GM12878 (cell line): ENCODE measurements around the gene WHRN. TPM values are rescaled to one million over a fixed set of nuclear protein-coding genes. Genes with fewer than 3 reads are reported as not detected.

Experiments used
- ATAC-seq: fragments of 200-7000 bp; cut with Tn5 transposase; 3 replicates; pipeline ENCODE4 v1.9.1; 2020; ENCODE audit warnings: mild to moderate bottlenecking, moderate library complexity
- BruUV-seq: library from RNA; stranded (reverse); fragments of 400-500 nt; replicated peaks from 2 replicates; lab custom pipeline; 2021; lab: Mats Ljungman, UMichigan
- CTCF ChIA-PET: fragments of 300-600 bp; sonication (Branson Sonifier 250); formaldehyde crosslinking; extraction: SDS; loops from one replicate; lab custom pipeline; 2021; ENCODE audit warnings: inconsistent platforms; lab: Yijun Ruan, JAX
- POLR2A ChIA-PET: fragments of 350-600 bp; formaldehyde crosslinking; extraction: SDS; loops from one replicate; lab custom pipeline; 2021; ENCODE audit warnings: inconsistent platforms; lab: Charles Lee
- RAD21 ChIA-PET: fragments of 300-600 bp; sonication (Branson Sonifier 250); formaldehyde crosslinking; loops from one replicate; lab custom pipeline; 2023; ENCODE audit warnings: antibody characterized with exemption; ENCODE audit not compliant: unreplicated experiment; lab: Charles Lee
- SMC1A ChIA-PET: fragments of 300-600 bp; sonication (Branson Sonifier 250); formaldehyde crosslinking; loops from one replicate; lab custom pipeline; 2023; ENCODE audit not compliant: unreplicated experiment, uncharacterized antibody; lab: Charles Lee
- DNase-seq: peaks from one replicate; pipeline ENCODE4 v3.0.0-alpha.2; 2011; ENCODE audit warnings: low read depth, low spot score
- FAIRE-seq: peaks from 3 replicates; lab custom pipeline; 2011; peaks lifted over from hg19 to GRCh38; lab: Jason Lieb, UNC
- H2AFZ ChIP-seq: 2 replicates; pipeline ENCODE4 v1.6.0; 2011; ENCODE audit warnings: low read depth, low read length, control low read depth; ENCODE audit not compliant: control insufficient read depth
- H3K27ac ChIP-seq: 2 replicates; pipeline ENCODE4 v1.5.1; 2011; ENCODE audit warnings: control low read depth; ENCODE audit not compliant: control insufficient read depth, insufficient read depth
- H3K27me3 ChIP-seq, 2 experiments: replicated peaks in 1 of 2; 2 replicates each; pipeline versions ENCODE4 v1.6.0 to v1.6.1; 2011; ENCODE audit warnings: low read length in 1 of 2; ENCODE audit not compliant: control insufficient read depth in 2 of 2, insufficient read depth in 2 of 2
- H3K36me3 ChIP-seq, 2 experiments: 2 replicates each; pipeline ENCODE4 v1.5.1; 2011; ENCODE audit warnings: low read length in 1 of 2; ENCODE audit not compliant: control insufficient read depth in 2 of 2, insufficient read depth in 2 of 2
- H3K4me1 ChIP-seq: 2 replicates; pipeline ENCODE4 v1.6.1; 2011; ENCODE audit warnings: mild to moderate bottlenecking, low read length, moderate library complexity, mixed read lengths; ENCODE audit not compliant: control insufficient read depth, insufficient read depth
- H3K4me2 ChIP-seq: 2 replicates; pipeline ENCODE4 v1.6.0; 2011; ENCODE audit warnings: control low read depth; ENCODE audit not compliant: control insufficient read depth, insufficient read depth
- H3K4me3 ChIP-seq: fragments of 200-600 bp; sonication (generic); 2 replicates; pipeline ENCODE4 v1.5.1; 2016
- H3K79me2 ChIP-seq: 2 replicates; pipeline ENCODE4 v1.6.0; 2011; ENCODE audit warnings: low read length; ENCODE audit not compliant: control insufficient read depth, insufficient read depth
- H3K9ac ChIP-seq: 2 replicates; pipeline ENCODE4 v1.8.0; 2011; ENCODE audit warnings: low read length, control low read depth, mixed read lengths; ENCODE audit not compliant: control insufficient read depth, insufficient read depth
- H3K9me3 ChIP-seq: replicated peaks from 3 replicates; pipeline ENCODE4 v1.5.1; 2011; ENCODE audit warnings: mild to moderate bottlenecking, low read length; ENCODE audit not compliant: control insufficient read depth, insufficient read depth
- H4K20me1 ChIP-seq: 2 replicates; pipeline ENCODE4 v1.6.0; 2011; ENCODE audit not compliant: control insufficient read depth, insufficient read depth
- ASH2L ChIP-seq: fragments of 300-600, 200-600 bp; sonication (generic); IDR thresholded peaks from 2 replicates; pipeline ENCODE4 v1.6.1; 2017; ENCODE audit warnings: low read depth, mild to moderate bottlenecking, borderline replicate concordance
- BCL11A ChIP-seq: IDR thresholded peaks from 2 replicates; pipeline ENCODE4 v1.6.1; 2011; ENCODE audit warnings: low read depth, low read length
- BRCA1 ChIP-seq: IDR thresholded peaks from 2 replicates; pipeline ENCODE4 v1.6.1; 2011; ENCODE audit warnings: low read depth, low read length, improper control_type of control experiment
- EP300 ChIP-seq, 2 experiments: fragments of 150-350 bp in 1 of 2; IDR thresholded peaks; 2 replicates each; pipeline ENCODE4 v1.6.1; 2011 to 2012; ENCODE audit warnings: low read depth in 2 of 2, low read length in 2 of 2, borderline replicate concordance in 1 of 2, improper control_type of control experiment in 1 of 2, inconsistent platforms in 1 of 2; ENCODE audit not compliant: control insufficient read depth in 1 of 2
- EZH2 ChIP-seq: IDR thresholded peaks from 2 replicates; pipeline ENCODE4 v1.6.1; 2012; ENCODE audit warnings: low read depth, mild to moderate bottlenecking, control low read depth, inconsistent platforms, low read length, borderline replicate concordance; ENCODE audit not compliant: control insufficient read depth
- POLR2AphosphoS5 ChIP-seq: IDR thresholded peaks from 2 replicates; pipeline ENCODE4 v1.6.1; 2011; ENCODE audit warnings: mild to moderate bottlenecking, low read length, inconsistent platforms
- SMAD5 ChIP-seq: IDR thresholded peaks from 2 replicates; pipeline ENCODE4 v1.6.1; 2016; ENCODE audit warnings: antibody characterized with exemption, low read depth
- ZNF207 ChIP-seq: fragments of 450-650 bp; IDR thresholded peaks from 2 replicates; pipeline ENCODE4 v1.6.1; 2014; ENCODE audit warnings: antibody characterized with exemption, mild to moderate bottlenecking, borderline replicate concordance
- ZNF274 ChIP-seq: IDR thresholded peaks from one replicate; pipeline ENCODE4 v1.8.0; 2011; ENCODE audit not compliant: insufficient read length, insufficient read depth
- WGBS: methylation state at CpG from one replicate; pipeline ENCODE4 v1.1.6; 2016; ENCODE audit warnings: low lambda C conversion rate; ENCODE audit not compliant: insufficient replicate concordance, insufficient coverage; ENCODE audit errors: missing lambda C conversion rate; 5-methylcytosine and 5-hydroxymethylcytosine counted together
- in situ Hi-C: fragments of 300-500 bp; cut with MboI; formaldehyde crosslinking; loops from 9 replicates; pipeline ENCODE4 v1.14.3; 2018; ENCODE audit warnings: mixed read lengths
- intact Hi-C: fragments of 100-400 bp; cut with micrococcal nuclease; formaldehyde crosslinking; loops from one replicate; pipeline ENCODE4 v1.14.2; 2022; ENCODE audit not compliant: unreplicated experiment
- polyA plus RNA-seq, 11 experiments: library from polyadenylated mRNA; depleted of rRNA in 4 of 11; unstranded in 6 of 11; stranded (reverse) in 5 of 11; fragments of >200 nt; fragmentation: Nextera tagmentation in 4 of 11; fragmentation: Illumina TruSeq in 1 of 11; extraction: Ambion mirVana in 4 of 11; extraction: Trizol in 1 of 11; gene quantifications; 1 replicate in 1 of 11; 2 replicates in 10 of 11; pipeline versions ENCODE4 v1.2.1 to v1.2.3, GENCODE V29; 2011 to 2016; ENCODE audit warnings: inconsistent platforms in 2 of 11, missing spikeins in 2 of 11, low read depth in 1 of 11
- total RNA-seq, 4 experiments: library from RNA; depleted of rRNA in 3 of 4; stranded (reverse); fragments of >200 nt in 3 of 4; fragmentation: Illumina TruSeq in 1 of 4; extraction: Trizol in 1 of 4; gene quantifications; 2 replicates each; pipeline versions ENCODE4 v1.2.1 to v1.2.3, GENCODE V29; 2013 to 2021
- TF ChIP-seq, protein P1 (sequence below): fragments of 150-350 bp; IDR thresholded peaks from 2 replicates; pipeline ENCODE4 v1.6.1; 2016; ENCODE audit warnings: low read depth, low read length

WHRN gene
- total and polyA plus RNA-seq, 10 of the 15 experiments (the other 5 are each of a cell fraction or from before 2014, with no cell fraction given): 0.04 to 18.2 (median 0.68) TPM; not detected in 1

DNA sequence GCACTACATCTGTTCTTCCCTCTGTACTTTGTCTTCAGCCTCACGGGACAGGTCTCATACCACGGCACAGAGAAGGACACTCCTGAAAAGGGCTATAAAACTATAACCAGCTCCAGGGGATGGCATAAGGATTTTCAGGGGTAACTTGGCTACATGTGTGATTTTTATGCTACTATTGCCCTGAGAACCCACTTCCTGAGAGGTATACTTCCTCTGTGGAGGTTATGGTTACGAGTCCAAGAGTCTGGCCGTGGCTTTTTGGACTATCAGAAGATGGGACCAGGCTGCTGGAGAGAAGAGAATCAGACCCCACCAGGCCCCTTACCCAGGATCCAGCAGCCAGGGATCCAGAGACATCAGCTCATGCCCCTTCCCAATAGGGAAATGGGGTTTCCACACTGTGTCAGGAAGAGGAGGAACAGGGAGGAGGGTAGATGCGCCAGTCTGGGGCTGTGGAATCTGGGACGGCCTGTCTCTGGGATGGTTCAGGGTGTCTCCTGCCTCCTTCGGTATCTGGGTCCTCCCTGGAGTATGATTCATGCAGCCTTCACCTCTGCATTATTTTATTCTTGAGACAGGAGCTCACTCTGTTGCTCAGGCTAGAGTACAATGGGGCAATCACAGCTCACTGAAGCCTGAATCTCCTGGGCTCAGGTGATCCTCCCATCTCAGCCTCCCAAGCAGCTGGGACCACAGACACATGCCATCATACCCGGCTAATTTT is 29.7 kb downstream of the WHRN start:
- Histone ChIP-seq H3K79me2 (no peaks in the 10 kb centered on the region), H3K9ac (no peak overlapping the region), H3K4me2 (no peak overlapping the region), H3K27ac (no peak overlapping the region), H3K9me3 (no peaks in the 10 kb centered on the region; the same call in 2 of the 3 replicates), H4K20me1 (no peaks in the 10 kb centered on the region), H2AFZ (no peak overlapping the region), H3K36me3 (peaks cover 0 to 4% of the 10 kb centered on the region in 2 experiments; a peak in 1 of 4 replicates), H3K27me3 (no peaks in the 10 kb centered on the region), H3K4me3 (no peak overlapping the region), H3K4me1 (no peaks in the 10 kb centered on the region)
- CTCF ChIA-PET: interaction anchor here (0.8 to 2.4 kb wide), 3 partner anchors 11 to 178 kb away, joined by 4 to 12 read pairs (median 5); no protein-coding TSS in a partner anchor
- WGBS: 23% methylated on average over 8 of the region's 8 CpGs
- FAIRE-seq: no peak
- TF ChIP-seq EP300 (IDR thresholded peaks at IDR 0.05; ENCODE audit: borderline replicate concordance in 1 of 2, control insufficient read depth in 1 of 2, low read depth in 2 of 2, low read length in 2 of 2): no peak
- TF ChIP-seq, protein P1, sequence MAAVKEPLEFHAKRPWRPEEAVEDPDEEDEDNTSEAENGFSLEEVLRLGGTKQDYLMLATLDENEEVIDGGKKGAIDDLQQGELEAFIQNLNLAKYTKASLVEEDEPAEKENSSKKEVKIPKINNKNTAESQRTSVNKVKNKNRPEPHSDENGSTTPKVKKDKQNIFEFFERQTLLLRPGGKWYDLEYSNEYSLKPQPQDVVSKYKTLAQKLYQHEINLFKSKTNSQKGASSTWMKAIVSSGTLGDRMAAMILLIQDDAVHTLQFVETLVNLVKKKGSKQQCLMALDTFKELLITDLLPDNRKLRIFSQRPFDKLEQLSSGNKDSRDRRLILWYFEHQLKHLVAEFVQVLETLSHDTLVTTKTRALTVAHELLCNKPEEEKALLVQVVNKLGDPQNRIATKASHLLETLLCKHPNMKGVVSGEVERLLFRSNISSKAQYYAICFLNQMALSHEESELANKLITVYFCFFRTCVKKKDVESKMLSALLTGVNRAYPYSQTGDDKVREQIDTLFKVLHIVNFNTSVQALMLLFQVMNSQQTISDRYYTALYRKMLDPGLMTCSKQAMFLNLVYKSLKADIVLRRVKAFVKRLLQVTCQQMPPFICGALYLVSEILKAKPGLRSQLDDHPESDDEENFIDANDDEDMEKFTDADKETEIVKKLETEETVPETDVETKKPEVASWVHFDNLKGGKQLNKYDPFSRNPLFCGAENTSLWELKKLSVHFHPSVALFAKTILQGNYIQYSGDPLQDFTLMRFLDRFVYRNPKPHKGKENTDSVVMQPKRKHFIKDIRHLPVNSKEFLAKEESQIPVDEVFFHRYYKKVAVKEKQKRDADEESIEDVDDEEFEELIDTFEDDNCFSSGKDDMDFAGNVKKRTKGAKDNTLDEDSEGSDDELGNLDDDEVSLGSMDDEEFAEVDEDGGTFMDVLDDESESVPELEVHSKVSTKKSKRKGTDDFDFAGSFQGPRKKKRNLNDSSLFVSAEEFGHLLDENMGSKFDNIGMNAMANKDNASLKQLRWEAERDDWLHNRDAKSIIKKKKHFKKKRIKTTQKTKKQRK: no peak
- TF ChIP-seq EZH2: no peak
- no peak for TF ChIP-seq BRCA1
- TF ChIP-seq POLR2AphosphoS5: no peak
- TF ChIP-seq BCL11A: no peak
- TF ChIP-seq ASH2L: no peak
- TF ChIP-seq SMAD5: no peak
- TF ChIP-seq ZNF274: no peak
- TF ChIP-seq ZNF207: no peak
- no TSS peak for BruUV-seq
- RAD21 ChIA-PET: interaction anchor here (0.5 kb wide), 1 partner anchor 91 kb away, joined by 3 read pairs; no protein-coding TSS in a partner anchor
- POLR2A ChIA-PET: no interaction called here
- SMC1A ChIA-PET: interaction anchor here (1.6 to 2.3 kb wide), 3 partner anchors 9 to 70 kb away, joined by 4 to 6 read pairs (median 5); no protein-coding TSS in a partner anchor
- in situ Hi-C loops (no loop called here), intact Hi-C loops (no loop called here)
- DNase-seq: no peak
- no peak for ATAC-seq
